ENCODE measurements around the gene PRDM7.
"Not testable (repeated sequence)": the region's sequence is repeated elsewhere in the genome, so short reads cannot be mapped to it uniquely, and the experiment has no call there.

The PRDM7 gene

GRCh38 chr16:90070440-90070839 lies 6.7 kb downstream of the PRDM7 start:
- DNase-seq = no peak

GRCh38 chr16:90061437-90061836 lies 15.7 kb downstream of the PRDM7 start:
- no peak for DNase-seq

- DNase-seq = no peak
Measured at GRCh38 chr16:90057738-90058173, 19.4 kb downstream of the PRDM7 start.

GRCh38 chr16:90056521-90056920 lies 20.6 kb downstream of the PRDM7 start:
- DNase-seq = not testable (repeated sequence)

GRCh38 chr16:90055371-90055770 lies 21.8 kb downstream of the PRDM7 start:
- DNase-seq = no peak

- no peak for DNase-seq
Measured at GRCh38 chr16:90054554-90054953, 22.6 kb downstream of the PRDM7 start.

GRCh38 chr16:90053902-90054500 lies 23.1 kb downstream of the PRDM7 start:
- no peak for DNase-seq

- DNase-seq = no peak
Measured at GRCh38 chr16:90050969-90051368, 26.2 kb downstream of the PRDM7 start.

- DNase-seq = no peak
Measured at GRCh38 chr16:90048737-90049330, 28.3 kb downstream of the PRDM7 start.

GRCh38 chr16:90048347-90048722 lies 28.8 kb downstream of the PRDM7 start:
- no peak for DNase-seq

- no peak for DNase-seq
Measured at GRCh38 chr16:90047714-90048346, 29.3 kb downstream of the PRDM7 start.

GRCh38 chr16:90046971-90047713 lies 30.0 kb downstream of the PRDM7 start:
- DNase-seq = no peak

- DNase-seq = no peak
Measured at GRCh38 chr16:90046122-90046970, 30.8 kb downstream of the PRDM7 start.

GRCh38 chr16:90044111-90044551 lies 33.0 kb downstream of the PRDM7 start:
- no peak for DNase-seq

GRCh38 chr16:90043526-90043925 lies 33.6 kb downstream of the PRDM7 start:
- no peak for DNase-seq

- DNase-seq = no peak
Measured at GRCh38 chr16:90042946-90043514, 34.1 kb downstream of the PRDM7 start.

GRCh38 chr16:90041896-90042473 lies 35.1 kb downstream of the PRDM7 start:
- no peak for DNase-seq

GRCh38 chr16:90040152-90041023 lies 36.7 kb downstream of the PRDM7 start:
- no peak for DNase-seq

GRCh38 chr16:90037276-90037675 lies 39.9 kb downstream of the PRDM7 start:
- no peak for DNase-seq

GRCh38 chr16:90035902-90036301 lies 41.2 kb downstream of the PRDM7 start:
- no peak for DNase-seq

GRCh38 chr16:90034504-90034903 lies 42.6 kb downstream of the PRDM7 start:
- no peak for DNase-seq

All from amniotic stem cell (primary cell).